OCI-LY7 (cell line): Measurements from ENCODE around the gene NTHL1. TPM values are rescaled to one million over a fixed set of nuclear protein-coding genes. Genes with fewer than 3 reads are reported as not detected.

Source experiments
- BruUV-seq: library from RNA; stranded (reverse); fragments of 400-500 nt; replicated peaks from 2 replicates; lab custom pipeline; 2021; lab: Mats Ljungman, UMichigan
- CTCF ChIA-PET: fragments of 300-600 bp; sonication (Branson Sonifier 250); formaldehyde crosslinking; loops from one replicate; lab custom pipeline; 2022; ENCODE audit warnings: antibody characterized with exemption; ENCODE audit not compliant: unreplicated experiment; lab: Charles Lee
- POLR2A ChIA-PET: fragments of 300-600 bp; sonication (Branson Sonifier 250); formaldehyde crosslinking; loops from one replicate; lab custom pipeline; 2022; ENCODE audit warnings: antibody characterized with exemption; lab: Charles Lee
- DNase-seq: peaks from one replicate; pipeline ENCODE4 v3.0.0-alpha.2; 2015; ENCODE audit warnings: low spot score
- H2AFZ ChIP-seq: fragments of 200-600 bp; sonication (generic), shearing (Covaris generic); 2 replicates; pipeline ENCODE4 v1.6.1; 2014; ENCODE audit warnings: mild to moderate bottlenecking, antibody characterized with exemption, low read length, moderate library complexity
- H3K27ac ChIP-seq: fragments of 200-600 bp; sonication (generic); 2 replicates; pipeline ENCODE4 v1.5.1; 2014; ENCODE audit warnings: mixed run types, low read depth, mild to moderate bottlenecking, moderate library complexity, low read length, inconsistent platforms; ENCODE audit not compliant: poor library complexity, severe bottlenecking
- H3K36me3 ChIP-seq: fragments of 200-600 bp; sonication (generic); 2 replicates; pipeline ENCODE4 v1.6.1; 2014; ENCODE audit warnings: mild to moderate bottlenecking, antibody characterized with exemption, low read length, moderate library complexity, mixed read lengths; ENCODE audit not compliant: insufficient read depth
- H3K4me1 ChIP-seq: fragments of 200-600 bp; sonication (generic); 2 replicates; pipeline ENCODE4 v1.5.1; 2014; ENCODE audit warnings: mild to moderate bottlenecking, low read length; ENCODE audit not compliant: insufficient read depth, poor library complexity, severe bottlenecking
- H3K4me2 ChIP-seq: fragments of 200-600 bp; sonication (generic); 2 replicates; pipeline ENCODE4 v1.6.1; 2014; ENCODE audit warnings: mild to moderate bottlenecking, low read length
- H3K4me3 ChIP-seq: fragments of 200-600 bp; sonication (generic); 2 replicates; pipeline ENCODE4 v1.5.1; 2014; ENCODE audit warnings: mild to moderate bottlenecking, low read depth, low read length; ENCODE audit not compliant: poor library complexity, severe bottlenecking
- H3K79me2 ChIP-seq: fragments of 200-600 bp; sonication (generic); 2 replicates; pipeline ENCODE4 v1.6.1; 2016; ENCODE audit warnings: low read depth, mild to moderate bottlenecking, low read length, moderate library complexity, mixed read lengths; ENCODE audit not compliant: insufficient read depth
- H3K9me2 ChIP-seq: fragments of 200-600 bp; sonication (generic); 2 replicates; pipeline ENCODE4 v1.6.1; 2016; ENCODE audit warnings: mild to moderate bottlenecking, low read length, mixed read lengths; ENCODE audit not compliant: insufficient read depth
- H3K9me3 ChIP-seq: fragments of 200-600 bp; sonication (generic); 2 replicates; pipeline ENCODE4 v1.6.1; 2014; ENCODE audit warnings: mild to moderate bottlenecking, mixed run types, low read length, mixed read lengths
- H4K20me1 ChIP-seq: fragments of 200-600 bp; sonication (generic); 2 replicates; pipeline ENCODE4 v1.6.1; 2014; ENCODE audit warnings: mild to moderate bottlenecking, antibody characterized with exemption, low read length, moderate library complexity, mixed read lengths; ENCODE audit not compliant: insufficient read depth
- CTCF ChIP-seq: fragments of 200-600 bp; sonication (generic); conservative IDR thresholded peaks from 2 replicates; pipeline ENCODE4 v1.5.1; 2014; ENCODE audit warnings: mild to moderate bottlenecking, antibody characterized with exemption, low read length, moderate library complexity, mixed read lengths
- EZH2phosphoT487 ChIP-seq: fragments of 200-600 bp; sonication (generic); IDR thresholded peaks from 2 replicates; pipeline ENCODE4 v1.6.1; 2018; ENCODE audit warnings: low read depth, borderline replicate concordance, mild to moderate bottlenecking, mixed run types, antibody characterized with exemption, low read length, moderate library complexity, mixed read lengths
- intact Hi-C: fragments of 100-400 bp; cut with micrococcal nuclease; formaldehyde crosslinking; loops from one replicate; pipeline ENCODE4 v1.10.0; 2022; ENCODE audit not compliant: unreplicated experiment
- total RNA-seq, 2 experiments: library from RNA; depleted of rRNA in 1 of 2; stranded (reverse); fragments of >200 nt in 1 of 2; shearing (Covaris generic) in 1 of 2; gene quantifications; 2 replicates each; pipeline ENCODE4 v1.2.3, GENCODE V29; 2014 to 2022

Gene NTHL1
- total RNA-seq, 2 experiments from 2014 or later: 51.5 to 56.2 TPM

GRCh38 chr16:2082171-2082982, 34.7 kb upstream of the NTHL1 start:
- ChIA-PET CTCF (no interaction called here), POLR2A (interaction anchor here (0.5 to 0.6 kb wide), 3 partner anchors 72 to 530 kb away, joined by 3 to 4 read pairs (median 3); no protein-coding TSS in a partner anchor)
- no peaks in the 10 kb centered on the region for H3K79me2 ChIP-seq
- H3K36me3 ChIP-seq: peaks cover 26% of the 10 kb centered on the region; the same call in 1 of the 2 replicates
- H3K9me3 ChIP-seq: no peaks in the 10 kb centered on the region
- no peak for DNase-seq
- peaks cover 6% of the 10 kb centered on the region for H3K4me1 ChIP-seq
- H3K4me3 ChIP-seq: no peak overlapping the region
- TF ChIP-seq EZH2phosphoT487 (no peak), CTCF (no peak)
- no peaks in the 10 kb centered on the region for H3K9me2 ChIP-seq
- BruUV-seq: no TSS peak
- no peaks in the 10 kb centered on the region for H4K20me1 ChIP-seq
- intact Hi-C loops: no loop called here
- H3K27ac ChIP-seq: no peak overlapping the region
- no peak overlapping the region for H2AFZ ChIP-seq
- no peak overlapping the region for H3K4me2 ChIP-seq

- Histone ChIP-seq H3K36me3 (peaks cover 17% of the 10 kb centered on the region; the same call in 1 of the 2 replicates), H2AFZ (no peak overlapping the region), H3K4me3 (no peak overlapping the region), H3K4me1 (no peaks in the 10 kb centered on the region), H3K9me2 (no peaks in the 10 kb centered on the region), H3K9me3 (no peaks in the 10 kb centered on the region), H3K79me2 (no peaks in the 10 kb centered on the region), H3K4me2 (no peak overlapping the region), H3K27ac (no peak overlapping the region), H4K20me1 (no peaks in the 10 kb centered on the region)
- TF ChIP-seq CTCF: no peak
- no peak for TF ChIP-seq EZH2phosphoT487
- BruUV-seq: no TSS peak
- ChIA-PET CTCF (no interaction called here), POLR2A (interaction anchor here (0.6 kb wide), 1 partner anchor 71 kb away, joined by 3 read pairs; no protein-coding TSS in a partner anchor)
- intact Hi-C loops: no loop called here
- DNase-seq: no peak
Observed at GRCh38 chr16:2081201-2082084, 33.8 kb upstream of the NTHL1 start.
